Measurements from ENCODE around the gene EXOC6.

EXOC6 gene

DNA sequence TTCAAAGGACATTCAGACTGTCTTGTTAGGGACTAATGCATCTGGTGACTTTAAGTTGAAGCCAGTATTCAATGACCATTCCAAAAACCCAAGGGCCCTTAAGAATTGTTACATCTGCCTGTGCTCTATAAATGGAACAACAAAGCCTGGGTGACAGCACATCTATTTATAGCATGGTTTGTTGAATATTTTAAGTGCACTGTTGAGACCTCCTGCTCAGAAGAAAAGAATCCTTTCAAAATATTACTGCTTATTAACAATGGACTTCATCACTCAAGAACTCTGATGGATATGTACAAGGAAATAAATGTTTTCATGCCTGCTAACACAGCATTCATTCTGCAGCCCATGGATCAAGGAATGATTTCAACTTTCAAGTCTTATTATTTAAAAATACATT, 179.2 kb downstream of the EXOC6 start:
- DNase-seq = no peak

DNA sequence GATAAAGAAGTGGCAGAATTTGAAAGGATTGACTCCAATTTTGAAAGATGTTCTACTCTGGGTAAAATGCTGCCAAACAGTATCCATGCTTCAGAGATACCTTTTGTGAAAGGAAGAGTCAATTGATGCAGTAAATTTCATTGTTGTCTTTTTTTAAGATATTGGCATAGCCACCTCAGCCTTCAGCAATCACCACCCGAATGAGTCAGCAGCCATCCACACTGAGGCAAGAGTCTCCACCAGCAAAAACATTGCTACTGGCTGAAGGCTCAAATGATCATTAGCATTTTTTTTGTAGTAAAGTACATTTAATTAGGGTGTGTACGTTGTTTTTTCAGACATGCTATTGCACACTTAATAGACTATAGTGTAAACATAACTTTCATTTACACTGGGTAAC, 180.6 kb downstream of the EXOC6 start:
- no peak for DNase-seq

DNA sequence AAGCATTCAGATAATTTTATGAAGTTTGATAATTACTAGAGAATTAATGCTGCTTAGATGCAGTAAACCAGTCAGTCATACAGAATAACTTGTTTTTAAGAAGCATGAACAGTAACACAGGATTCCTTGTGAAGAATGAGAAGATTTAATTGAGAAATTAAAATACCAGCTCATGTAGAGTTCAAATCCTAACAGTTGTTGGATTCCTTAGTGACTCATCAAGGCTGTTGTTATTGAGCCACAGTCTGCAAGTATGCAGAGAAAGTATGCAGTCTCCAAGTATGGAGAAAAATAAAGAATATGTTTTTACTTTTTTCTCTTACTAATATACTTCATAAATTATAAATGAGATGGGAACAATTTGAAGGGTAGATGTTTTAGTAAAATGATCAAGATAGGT, 182.1 kb downstream of the EXOC6 start:
- no peak for DNase-seq

DNA sequence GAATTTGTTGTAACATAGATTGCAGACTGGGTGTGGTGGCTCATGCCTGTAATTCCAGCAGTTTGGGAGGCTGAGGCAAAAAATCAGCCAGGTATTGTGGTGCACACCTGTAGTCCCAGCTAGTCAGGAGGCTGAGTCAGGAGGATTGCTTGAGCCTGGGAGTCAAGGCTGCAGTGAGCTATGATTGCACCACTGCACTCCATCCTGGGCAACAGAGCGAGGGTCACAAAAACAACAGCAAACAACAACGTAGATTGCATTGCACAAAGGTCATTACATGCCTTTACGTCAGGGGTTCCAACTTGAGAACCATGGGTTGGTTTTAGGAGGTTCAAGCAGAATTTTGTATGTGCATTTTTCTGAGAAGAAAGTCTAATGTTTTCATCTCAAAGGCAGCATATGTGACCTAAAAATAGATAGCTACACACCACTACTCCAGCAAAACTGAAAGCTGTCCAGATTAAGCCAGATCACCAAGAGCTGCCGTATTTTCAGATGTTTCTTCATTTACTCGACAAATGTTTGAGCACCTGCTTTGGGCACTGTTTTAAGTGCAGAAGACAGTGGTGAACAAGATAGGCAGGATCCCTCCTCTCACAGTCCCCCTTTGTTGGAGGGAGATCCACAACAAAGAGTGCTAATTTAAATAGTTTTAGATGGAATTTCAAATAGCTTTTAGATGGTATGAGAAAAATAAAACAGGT, 183.9 kb downstream of the EXOC6 start:
- no peak for DNase-seq

DNA sequence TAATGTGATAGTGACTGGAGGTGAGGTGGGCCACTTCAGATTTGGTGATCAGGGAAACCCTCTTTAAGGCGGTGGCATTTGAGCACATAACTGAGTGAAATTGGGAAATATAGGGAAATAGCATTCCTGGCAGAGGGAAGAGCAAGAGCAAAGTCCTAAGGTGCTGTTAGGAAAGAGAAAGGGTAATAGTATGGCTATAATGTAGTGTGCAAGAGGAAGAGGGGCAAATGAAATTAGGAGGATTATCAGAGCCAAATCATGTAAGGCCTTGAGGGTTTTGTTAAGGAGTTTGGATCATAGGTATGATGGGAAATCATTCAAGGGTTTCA, 184.5 kb downstream of the EXOC6 start:
- no peak for DNase-seq

DNA sequence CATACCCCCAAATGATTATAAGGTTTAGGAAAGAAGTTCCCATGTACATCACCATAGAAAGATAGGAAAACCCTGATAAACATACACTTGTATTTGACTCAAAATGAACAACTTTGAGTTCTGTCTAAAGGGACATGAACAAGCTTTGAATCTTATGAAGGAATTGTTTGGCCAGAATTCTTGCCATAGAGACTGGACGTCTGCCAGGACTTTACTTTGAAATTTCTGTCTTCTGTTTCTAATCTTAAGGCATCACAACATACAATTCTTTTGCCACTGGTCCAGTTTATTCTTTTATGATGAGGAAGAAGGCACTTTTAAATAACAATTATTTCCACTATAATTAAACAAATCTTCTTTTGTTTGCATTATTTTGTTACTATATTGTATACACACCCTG, 186.1 kb downstream of the EXOC6 start:
- DNase-seq = no peak

DNA sequence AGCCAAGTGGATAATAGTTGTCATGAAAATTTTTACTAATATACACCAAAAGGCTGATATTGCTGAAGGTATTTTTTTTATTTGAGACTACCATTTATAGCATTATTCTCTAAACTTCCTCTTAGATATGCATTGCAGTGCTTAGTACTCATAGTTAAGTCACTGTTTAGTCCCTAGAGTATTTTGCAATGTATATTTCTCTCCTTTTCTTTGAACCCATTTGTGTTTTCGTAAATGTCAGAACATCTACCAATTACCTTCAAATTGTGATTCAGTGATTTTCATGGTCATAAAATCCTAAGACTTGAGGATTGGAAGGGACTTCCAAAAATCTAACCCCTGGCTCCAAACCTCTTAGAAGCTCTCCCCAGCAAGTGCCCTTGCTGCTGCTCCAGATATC, 190.8 kb downstream of the EXOC6 start:
- no peak for DNase-seq

DNA sequence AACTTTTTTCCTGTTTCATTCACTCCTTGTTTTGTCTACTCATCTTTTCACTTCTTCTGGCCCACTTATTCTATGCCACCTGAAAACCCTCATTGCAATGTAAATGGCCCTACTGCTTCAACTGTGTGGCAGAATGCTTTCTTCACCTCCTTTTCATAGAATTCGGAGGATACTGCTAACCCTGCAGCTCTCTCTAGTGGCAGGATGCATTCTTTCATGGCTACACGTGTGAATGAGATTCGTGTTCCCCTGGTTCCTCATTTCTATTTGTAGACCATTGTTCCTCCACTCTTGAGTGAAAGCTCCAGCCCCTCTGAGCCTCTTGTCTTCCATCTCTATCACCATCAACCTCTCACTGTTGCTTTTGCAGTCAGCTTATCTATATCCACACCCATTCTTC, 191.4 kb downstream of the EXOC6 start:
- peak; percentile 7 for DNase-seq

DNA sequence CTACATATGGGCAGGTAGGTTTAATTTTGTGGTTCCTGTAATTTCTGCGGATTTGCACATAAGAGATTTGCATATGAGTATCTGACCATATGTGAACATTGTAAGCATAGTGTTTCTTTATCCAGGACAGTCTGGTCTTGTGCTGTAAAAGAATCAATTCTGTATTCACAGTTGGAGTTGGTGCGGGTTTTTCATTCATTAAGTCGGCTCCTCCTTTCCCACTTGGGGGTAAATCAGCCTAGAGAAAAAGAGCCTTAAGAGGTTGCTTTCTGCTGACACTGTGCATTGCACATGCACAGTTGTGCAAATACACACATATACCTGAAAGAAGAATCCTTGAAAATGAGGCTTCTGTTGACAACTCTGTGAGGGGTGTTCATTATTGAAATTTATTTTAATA, 206.2 kb downstream of the EXOC6 start:
- no peak for DNase-seq

DNA sequence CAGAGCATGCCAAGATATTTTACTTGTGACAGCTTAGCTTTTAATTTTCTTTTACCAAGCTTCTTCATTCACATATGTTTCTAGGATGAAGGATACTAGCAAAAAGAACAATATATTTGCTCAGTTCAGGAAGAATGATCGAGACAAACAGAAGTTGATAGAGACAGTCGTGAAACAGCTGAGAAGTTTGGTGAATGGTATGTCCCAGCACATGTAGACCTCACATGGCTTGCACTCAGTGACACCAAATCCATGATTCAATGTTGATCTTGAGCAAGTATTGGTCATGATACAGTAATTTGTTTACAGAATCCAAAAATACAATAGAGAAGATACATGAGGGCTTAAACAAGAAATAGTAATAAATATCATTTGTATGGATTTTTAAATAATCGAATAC, 209.8 kb downstream of the EXOC6 start:
- DNase-seq = no peak

DNA sequence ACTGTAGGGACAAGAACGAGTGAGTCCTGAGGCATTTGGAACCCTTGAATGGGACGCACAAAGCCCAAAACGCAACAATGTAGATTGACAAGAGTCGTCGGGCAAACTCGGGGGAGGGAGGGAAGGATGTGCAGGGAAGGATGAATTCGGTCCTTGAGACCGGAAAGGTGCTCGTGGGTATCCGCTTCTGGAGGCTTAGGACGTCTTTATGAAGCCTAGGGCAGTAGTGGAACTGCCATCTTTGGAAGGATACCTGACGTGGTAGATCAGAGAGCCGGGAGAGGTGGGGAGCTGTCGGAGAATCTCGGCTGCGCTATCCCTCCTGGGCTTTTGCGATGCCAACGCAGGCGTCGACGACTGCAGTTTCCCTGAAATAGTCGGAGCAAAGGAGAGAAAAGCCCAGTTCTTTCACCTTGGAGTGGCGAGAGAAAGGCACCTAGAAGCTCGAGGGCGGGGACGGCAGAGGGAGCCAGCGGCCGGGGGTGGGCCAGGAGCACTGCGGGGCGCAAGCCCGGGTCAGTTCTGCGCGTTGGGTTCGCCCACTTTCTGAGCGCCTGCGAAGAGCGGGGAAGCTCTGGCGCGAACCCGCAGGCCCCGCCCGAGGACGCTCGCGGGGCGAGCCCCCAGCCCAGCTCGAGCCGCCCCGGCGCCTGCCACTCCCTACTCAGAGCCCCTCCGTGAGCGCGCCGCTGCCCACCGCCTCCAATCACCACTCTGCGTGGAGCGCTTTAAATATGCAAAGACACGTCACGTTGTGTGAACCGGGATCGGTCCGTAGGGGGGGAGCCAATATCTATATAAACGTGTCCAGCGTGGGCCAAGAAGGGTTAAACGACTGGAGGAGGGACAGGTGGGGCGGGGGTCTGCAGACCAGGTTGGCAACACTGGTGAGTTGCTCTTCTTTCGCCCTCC, 211.9 kb downstream of the EXOC6 start, which contains the start of gene CYP26C1:
Gene CYP26C1 (plus strand): TSS at position 824 of the 912 bp plus-strand sequence. CDS start 466 bp downstream, outside the sequence.
- no peak for DNase-seq

DNA sequence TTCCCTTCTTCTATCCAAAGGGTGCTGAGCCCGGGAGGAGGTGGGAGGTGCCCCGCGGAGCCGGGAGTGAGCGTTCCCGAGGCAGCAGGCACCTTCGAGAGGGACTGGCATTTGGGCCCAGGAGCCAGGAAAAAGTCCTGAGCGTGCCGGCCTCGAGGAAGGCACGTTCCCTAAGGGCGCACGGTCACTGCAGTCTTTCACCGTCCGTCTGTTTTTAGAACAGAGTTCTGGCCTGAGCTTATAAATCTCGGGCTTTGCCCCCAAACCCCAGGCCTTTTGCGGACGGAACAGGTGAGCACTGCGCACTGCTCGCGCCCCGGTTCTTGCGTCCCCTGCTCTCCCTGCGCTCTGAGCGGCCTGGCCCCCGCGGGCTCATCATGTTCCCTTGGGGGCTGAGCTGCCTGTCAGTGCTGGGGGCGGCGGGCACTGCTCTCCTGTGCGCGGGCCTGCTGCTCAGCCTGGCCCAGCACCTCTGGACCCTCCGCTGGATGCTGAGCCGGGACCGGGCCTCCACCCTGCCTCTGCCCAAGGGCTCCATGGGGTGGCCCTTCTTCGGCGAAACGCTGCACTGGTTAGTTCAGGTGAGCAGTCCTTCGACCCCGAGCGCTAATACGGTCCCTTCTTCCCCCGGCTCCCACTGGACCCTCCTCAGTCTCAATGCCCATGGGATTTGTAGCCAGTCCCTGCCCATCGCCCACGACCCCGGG, 212.7 kb downstream of the EXOC6 start:
- DNase-seq = no peak

DNA sequence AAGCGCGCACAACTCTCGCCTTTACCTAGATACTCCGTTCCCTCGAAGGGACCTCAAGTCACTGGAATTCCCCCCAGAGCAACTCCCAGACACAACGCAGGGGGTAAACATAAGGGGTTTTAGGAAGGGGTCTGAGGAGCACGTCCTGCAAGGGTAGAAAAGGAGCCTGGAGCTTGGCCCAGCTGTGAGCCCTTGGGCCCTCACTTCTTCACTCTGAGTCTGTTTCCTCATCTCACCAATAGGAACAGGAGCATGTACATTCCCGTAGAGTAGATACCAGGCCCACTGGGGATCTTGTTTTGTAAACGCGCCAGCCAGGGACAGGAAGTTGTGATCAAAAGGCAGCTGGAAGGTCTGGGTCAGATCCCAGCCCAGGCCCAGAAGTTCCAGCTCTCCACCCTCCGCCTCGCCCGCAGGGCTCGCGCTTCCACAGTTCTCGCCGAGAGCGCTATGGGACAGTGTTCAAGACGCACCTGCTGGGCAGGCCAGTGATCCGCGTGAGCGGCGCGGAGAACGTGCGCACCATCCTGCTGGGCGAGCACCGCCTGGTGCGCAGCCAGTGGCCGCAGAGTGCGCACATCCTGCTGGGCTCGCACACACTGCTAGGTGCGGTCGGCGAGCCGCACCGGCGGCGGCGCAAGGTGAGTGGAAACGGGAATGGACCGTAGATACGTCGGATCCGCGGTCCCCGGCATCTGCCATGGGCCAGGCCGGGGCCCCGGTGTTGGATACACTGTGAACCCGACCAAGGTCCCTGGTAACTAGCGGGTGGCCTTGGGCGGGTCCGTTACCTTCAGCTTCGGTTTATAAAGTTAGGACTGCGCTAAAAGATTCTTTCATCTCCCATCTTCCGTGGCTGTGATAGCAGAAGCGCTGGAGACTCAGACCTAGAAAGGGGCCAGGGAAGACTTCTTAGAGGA, 213.5 kb downstream of the EXOC6 start:
- no peak for DNase-seq

DNA sequence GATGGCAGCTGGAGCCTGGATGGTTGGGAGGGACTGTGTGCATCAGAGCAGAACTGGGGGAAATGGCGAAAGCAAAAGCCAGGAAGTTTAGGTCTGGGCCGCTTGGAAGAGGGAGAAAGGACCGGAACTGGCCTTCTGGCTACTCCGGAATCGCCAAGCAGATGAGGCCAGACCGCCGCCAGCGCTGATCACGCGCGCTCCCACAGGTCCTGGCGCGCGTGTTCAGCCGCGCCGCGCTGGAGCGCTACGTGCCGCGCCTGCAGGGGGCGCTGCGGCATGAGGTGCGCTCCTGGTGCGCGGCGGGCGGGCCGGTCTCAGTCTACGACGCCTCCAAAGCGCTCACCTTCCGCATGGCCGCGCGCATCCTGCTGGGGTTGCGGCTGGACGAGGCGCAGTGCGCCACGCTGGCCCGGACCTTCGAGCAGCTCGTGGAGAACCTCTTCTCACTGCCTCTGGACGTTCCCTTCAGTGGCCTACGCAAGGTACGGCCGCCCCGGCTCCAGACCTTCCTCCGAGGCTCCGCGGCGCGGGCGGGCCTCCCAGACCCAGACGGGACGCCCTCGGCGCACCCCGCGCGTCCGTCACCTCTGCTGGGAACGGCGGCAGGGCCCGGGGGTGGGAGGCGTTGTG, 214.3 kb downstream of the EXOC6 start:
- DNase-seq = no peak

DNA sequence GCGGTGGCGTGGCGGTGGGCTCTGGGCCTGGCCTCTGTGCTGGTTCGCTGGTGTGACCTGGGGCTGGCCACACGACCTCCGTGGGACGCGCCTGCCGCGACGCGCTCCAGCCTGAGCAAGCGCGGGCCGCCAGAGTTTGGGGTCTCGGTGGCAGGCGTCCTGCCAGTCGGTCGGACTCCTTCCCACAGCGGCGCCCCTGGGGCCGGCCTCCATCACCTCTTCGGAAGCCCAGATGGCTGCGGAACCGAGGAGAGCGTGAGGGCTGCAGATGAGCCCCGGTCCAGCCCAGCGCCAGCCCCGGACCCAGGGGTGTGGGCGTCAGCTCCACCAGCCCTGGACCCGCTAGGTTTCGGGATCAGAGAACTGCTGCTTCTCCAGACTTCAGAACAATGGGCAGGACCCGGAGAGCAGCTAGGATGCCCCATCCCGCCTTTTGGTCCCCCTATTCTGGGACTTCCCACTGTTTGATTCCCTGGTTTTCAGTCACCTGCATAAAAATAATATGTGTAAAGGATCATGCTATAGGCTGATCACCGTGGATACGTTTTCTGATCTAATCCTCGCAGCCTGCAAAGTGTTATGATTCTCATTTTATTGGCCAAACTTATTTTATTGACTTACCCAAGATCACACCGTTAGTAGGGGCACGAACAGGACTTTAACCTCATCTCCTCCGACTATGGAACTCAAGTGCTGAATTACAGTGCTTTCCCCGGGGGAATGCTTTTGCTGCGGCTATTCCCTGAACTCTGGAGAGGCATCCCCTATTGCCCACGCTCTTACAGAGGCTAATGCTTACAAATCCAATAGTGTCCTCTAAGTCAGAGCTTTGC, 215.0 kb downstream of the EXOC6 start:
- DNase-seq = no peak

DNA sequence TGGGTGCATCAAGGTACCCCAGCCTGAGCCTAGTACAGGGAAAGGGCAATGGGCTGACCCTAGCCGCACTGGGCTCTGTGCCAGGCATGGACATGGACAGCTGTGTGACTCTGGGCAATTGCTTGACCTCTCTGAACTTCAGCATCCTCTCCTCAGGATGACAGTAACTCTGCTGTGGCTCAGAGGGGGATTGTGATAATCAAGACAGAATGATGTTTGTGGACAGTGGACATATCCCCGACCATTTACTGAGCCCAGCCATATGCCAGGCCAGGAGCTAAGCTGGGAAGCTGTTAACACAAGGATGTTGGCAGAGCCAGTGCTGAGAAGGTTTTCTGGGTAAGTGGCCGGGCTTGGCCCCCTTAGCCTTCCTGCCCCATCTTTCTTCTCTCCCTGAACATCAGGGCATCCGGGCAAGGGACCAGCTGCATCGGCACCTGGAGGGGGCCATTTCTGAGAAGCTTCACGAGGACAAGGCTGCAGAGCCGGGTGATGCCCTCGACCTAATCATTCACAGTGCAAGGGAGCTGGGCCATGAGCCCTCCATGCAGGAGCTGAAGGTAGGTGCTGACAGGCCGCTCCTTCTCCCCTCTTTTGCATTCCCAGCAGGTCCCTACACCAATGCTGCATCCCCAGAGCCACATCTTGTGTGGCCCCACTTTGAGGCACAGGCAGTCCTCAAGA, 215.8 kb downstream of the EXOC6 start:
- no peak for DNase-seq

DNA sequence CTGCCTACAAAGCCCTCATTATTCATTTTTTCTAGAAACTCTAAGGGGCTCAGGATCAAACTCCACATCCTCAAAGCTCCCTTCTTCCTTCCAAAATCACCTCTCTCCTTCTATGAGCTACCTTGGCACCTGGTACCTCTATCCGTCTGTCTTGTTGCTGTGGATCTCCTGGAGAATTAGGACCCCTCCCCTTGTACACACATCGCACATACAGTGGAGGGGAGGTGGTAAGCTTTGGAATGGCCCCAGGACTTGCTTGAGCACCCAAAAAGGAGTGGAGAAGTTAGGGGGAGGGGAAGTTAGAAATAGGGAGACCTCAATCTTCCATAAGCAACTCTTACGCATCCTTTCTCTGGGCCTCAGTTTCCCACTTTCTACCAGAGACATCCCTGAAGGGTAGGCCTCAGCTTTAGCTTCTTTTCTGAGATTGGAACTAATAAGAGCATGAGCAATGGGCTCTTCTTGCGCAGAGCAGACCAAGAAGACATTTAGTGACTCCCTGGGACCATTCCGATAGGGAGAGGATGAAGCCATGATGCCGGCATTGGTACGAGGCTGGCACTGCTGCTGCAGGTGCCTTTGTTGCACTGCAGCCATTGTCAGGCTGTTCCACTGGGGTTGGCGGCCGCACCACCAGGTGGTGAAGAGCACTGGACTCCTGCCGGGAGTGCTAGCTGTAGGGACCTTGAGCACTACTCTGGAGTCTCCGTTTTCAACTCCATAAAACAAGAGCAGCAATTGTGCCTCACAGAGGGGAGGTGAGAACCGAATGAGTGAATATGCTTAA, 216.7 kb downstream of the EXOC6 start:
- DNase-seq = no peak

DNA sequence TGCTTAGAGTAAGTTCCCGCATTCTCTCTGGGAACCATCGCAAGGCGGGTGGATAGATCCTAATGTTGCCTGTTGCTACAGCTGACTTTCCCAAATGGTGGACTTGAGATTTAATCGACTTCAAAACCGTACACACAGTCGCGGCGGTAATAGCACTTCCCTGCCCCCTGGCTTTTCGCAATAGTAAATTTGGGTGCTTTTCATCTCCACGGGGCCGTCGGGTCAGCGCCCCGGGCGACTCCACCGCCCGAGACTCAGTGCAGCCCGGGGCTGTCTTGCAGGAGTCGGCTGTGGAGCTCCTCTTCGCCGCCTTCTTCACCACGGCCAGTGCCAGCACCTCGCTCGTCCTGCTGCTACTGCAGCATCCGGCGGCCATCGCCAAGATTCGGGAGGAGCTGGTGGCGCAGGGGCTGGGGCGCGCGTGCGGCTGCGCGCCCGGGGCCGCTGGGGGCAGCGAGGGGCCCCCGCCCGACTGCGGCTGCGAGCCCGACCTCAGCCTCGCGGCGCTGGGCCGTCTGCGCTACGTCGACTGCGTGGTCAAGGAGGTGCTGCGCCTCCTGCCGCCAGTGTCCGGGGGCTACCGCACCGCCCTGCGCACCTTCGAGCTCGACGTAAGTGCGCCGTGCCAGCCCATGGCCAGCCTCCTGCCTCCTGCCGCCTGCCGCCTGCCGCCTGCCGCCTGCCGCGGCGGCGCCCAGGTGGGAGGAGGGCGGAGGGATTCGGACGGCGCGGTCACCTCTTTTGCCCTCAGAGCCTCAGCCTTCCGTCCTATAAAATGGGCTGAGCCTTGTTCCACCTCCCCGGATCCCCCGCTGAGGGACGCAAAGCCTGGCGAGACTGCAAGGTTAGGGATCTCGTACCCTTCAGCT, 217.6 kb downstream of the EXOC6 start:
- DNase-seq = no peak

DNA sequence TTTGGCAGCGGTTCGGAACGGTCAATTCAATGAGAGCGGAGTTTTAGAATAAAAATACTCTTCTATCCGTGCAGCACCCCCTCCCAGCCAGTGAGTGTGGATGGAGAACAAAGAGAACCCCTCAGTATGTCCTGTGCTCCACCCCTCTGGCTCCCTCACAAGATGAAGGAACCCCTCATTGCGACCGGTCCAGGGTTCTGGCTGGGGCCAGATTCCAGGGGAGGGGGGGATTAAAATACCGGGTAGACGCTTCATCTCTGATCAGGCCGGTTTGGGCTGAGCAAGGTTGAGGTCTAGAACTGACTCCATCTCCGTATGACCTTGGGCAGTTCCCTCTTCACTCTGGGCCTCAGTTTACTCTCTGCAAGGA, 218.2 kb downstream of the EXOC6 start:
- no peak for DNase-seq
